ENCODE results near the gene SLC9A9. TPM values are rescaled to one million over a fixed set of nuclear protein-coding genes. Genes with fewer than 3 reads are reported as not detected.
A peak's percentile ranks its signal among the peaks of the same experiment; 100 is the strongest.

The SLC9A9 gene
- total RNA-seq, 2 experiments from 2014 or later = 13.8 to 16.4 TPM

- POLR2A ChIA-PET = no interaction called here
- Mint-ChIP-seq H3K27ac (no peak overlapping the region), H3K27me3 (no peaks in the 10 kb centered on the region), H3K4me1 (peaks cover 24% of the 10 kb centered on the region), H3K36me3 (ENCODE audit: low read depth) (peaks cover 4% of the 10 kb centered on the region), H3K4me3 (no peak overlapping the region), H3K9me3 (peaks cover 6% of the 10 kb centered on the region)
- CTCF ChIA-PET = no interaction called here
- DNase-seq = no peak
Measured at GRCh38 chr3:143757691-143758090, 90.6 kb downstream of the SLC9A9 start.

- Mint-ChIP-seq H3K4me1 (peaks cover 41% of the 10 kb centered on the region), H3K4me3 (no peak overlapping the region), H3K27ac (no peak overlapping the region), H3K36me3 (ENCODE audit: low read depth) (peaks cover 5% of the 10 kb centered on the region), H3K27me3 (no peaks in the 10 kb centered on the region), H3K9me3 (peaks cover 6% of the 10 kb centered on the region)
- no peak for DNase-seq
- ChIA-PET POLR2A (no interaction called here), CTCF (no interaction called here)
Measured at GRCh38 chr3:143755978-143756377, 92.3 kb downstream of the SLC9A9 start.

- POLR2A ChIA-PET = no interaction called here
- Mint-ChIP-seq H3K4me3 (no peak overlapping the region), H3K4me1 (peaks cover 43% of the 10 kb centered on the region), H3K27ac (no peak overlapping the region), H3K9me3 (peaks cover 6% of the 10 kb centered on the region), H3K36me3 (ENCODE audit: low read depth) (peaks cover 5% of the 10 kb centered on the region), H3K27me3 (no peaks in the 10 kb centered on the region)
- CTCF ChIA-PET = no interaction called here
- DNase-seq = no peak
Measured at GRCh38 chr3:143754090-143754489, 94.2 kb downstream of the SLC9A9 start.

- Mint-ChIP-seq H3K4me1 (peaks cover 41% of the 10 kb centered on the region), H3K27ac (no peak overlapping the region), H3K4me3 (no peak overlapping the region), H3K9me3 (peaks cover 5% of the 10 kb centered on the region), H3K36me3 (ENCODE audit: low read depth) (peaks cover 6% of the 10 kb centered on the region), H3K27me3 (no peaks in the 10 kb centered on the region)
- ChIA-PET CTCF (interaction anchor here (1.3 kb wide), 1 partner anchor 13 kb away, joined by 3 read pairs; no protein-coding TSS in a partner anchor), POLR2A (no interaction called here)
- no peak for DNase-seq
Measured at GRCh38 chr3:143753456-143753855, 94.8 kb downstream of the SLC9A9 start.

- ChIA-PET POLR2A (interaction anchor here (0.6 to 0.7 kb wide), 2 partner anchors 18 to 32 kb away, joined by 3 to 5 read pairs; no protein-coding TSS in a partner anchor), CTCF (interaction anchor here (1.3 kb wide), 1 partner anchor 14 kb away, joined by 3 read pairs; no protein-coding TSS in a partner anchor)
- peaks cover 6% of the 10 kb centered on the region for H3K36me3 Mint-ChIP-seq (ENCODE audit: low read depth)
- no peaks in the 10 kb centered on the region for H3K27me3 Mint-ChIP-seq
- no peak for DNase-seq
- no peak overlapping the region for H3K4me3 Mint-ChIP-seq
- H3K27ac Mint-ChIP-seq = peak overlapping the region; percentile 92
- peaks cover 37% of the 10 kb centered on the region for H3K4me1 Mint-ChIP-seq
- H3K9me3 Mint-ChIP-seq = peaks cover 3% of the 10 kb centered on the region
Measured at GRCh38 chr3:143753006-143753405, 95.3 kb downstream of the SLC9A9 start.

- POLR2A ChIA-PET = no interaction called here
- peaks cover 31% of the 10 kb centered on the region for H3K4me1 Mint-ChIP-seq
- H3K4me3 Mint-ChIP-seq = peak overlapping the region; percentile 2
Measured at GRCh38 chr3:143751643-143752178, 96.6 kb downstream of the SLC9A9 start.

GRCh38 chr3:143750841-143751240 is 97.4 kb downstream of the SLC9A9 start:
- Mint-ChIP-seq H3K4me1 (peaks cover 28% of the 10 kb centered on the region), H3K9me3 (no peaks in the 10 kb centered on the region), H3K27ac (peak overlapping the region; percentile 92), H3K27me3 (no peaks in the 10 kb centered on the region), H3K36me3 (ENCODE audit: low read depth) (peaks cover 6% of the 10 kb centered on the region), H3K4me3 (no peak overlapping the region)
- no peak for DNase-seq
- ChIA-PET POLR2A (no interaction called here), CTCF (no interaction called here)

More at GRCh38 chr3:143751643-143752178, 96.6 kb downstream of the SLC9A9 start:
- Mint-ChIP-seq H3K27me3 (no peaks in the 10 kb centered on the region), H3K36me3 (ENCODE audit: low read depth) (peaks cover 4% of the 10 kb centered on the region), H3K9me3 (no peaks in the 10 kb centered on the region), H3K27ac (peak overlapping the region; percentile 92)
- peak; percentile 49 for DNase-seq
- CTCF ChIA-PET = interaction anchor here (0.6 kb wide), 1 partner anchor 421 kb away, joined by 3 read pairs; no protein-coding TSS in a partner anchor

GRCh38 chr3:143749926-143750325 is 98.3 kb downstream of the SLC9A9 start:
- H3K36me3 Mint-ChIP-seq (ENCODE audit: low read depth) = peaks cover 6% of the 10 kb centered on the region
- H3K4me1 Mint-ChIP-seq = peaks cover 28% of the 10 kb centered on the region
- ChIA-PET POLR2A (no interaction called here), CTCF (no interaction called here)
- H3K27me3 Mint-ChIP-seq = no peaks in the 10 kb centered on the region
- DNase-seq = no peak
- no peaks in the 10 kb centered on the region for H3K9me3 Mint-ChIP-seq
- no peak overlapping the region for H3K4me3 Mint-ChIP-seq
- H3K27ac Mint-ChIP-seq = no peak overlapping the region

GRCh38 chr3:143737065-143737464 is 111.2 kb downstream of the SLC9A9 start:
- Mint-ChIP-seq H3K27me3 (no peaks in the 10 kb centered on the region), H3K27ac (no peak overlapping the region), H3K9me3 (no peaks in the 10 kb centered on the region), H3K36me3 (ENCODE audit: low read depth) (peaks cover 1% of the 10 kb centered on the region), H3K4me1 (no peaks in the 10 kb centered on the region), H3K4me3 (no peak overlapping the region)
- DNase-seq = no peak
- ChIA-PET POLR2A (no interaction called here), CTCF (interaction anchor here (0.6 to 0.8 kb wide), 3 partner anchors 62 to 1544 kb away, joined by 3 to 6 read pairs (median 4); no protein-coding TSS in a partner anchor)

- no peak for DNase-seq
- ChIA-PET POLR2A (no interaction called here), CTCF (no interaction called here)
- H3K36me3 Mint-ChIP-seq (ENCODE audit: low read depth) = peaks cover 1% of the 10 kb centered on the region
- H3K4me3 Mint-ChIP-seq = no peak overlapping the region
- H3K27ac Mint-ChIP-seq = no peak overlapping the region
- H3K27me3 Mint-ChIP-seq = no peaks in the 10 kb centered on the region
- H3K4me1 Mint-ChIP-seq = peaks cover 3% of the 10 kb centered on the region
- no peaks in the 10 kb centered on the region for H3K9me3 Mint-ChIP-seq
Measured at GRCh38 chr3:143736205-143736997, 111.9 kb downstream of the SLC9A9 start.

- H3K9me3 Mint-ChIP-seq = no peaks in the 10 kb centered on the region
- no peaks in the 10 kb centered on the region for H3K27me3 Mint-ChIP-seq
- ChIA-PET CTCF (no interaction called here), POLR2A (no interaction called here)
- no peak overlapping the region for H3K4me3 Mint-ChIP-seq
- peaks cover 5% of the 10 kb centered on the region for H3K4me1 Mint-ChIP-seq
- DNase-seq = no peak
- no peak overlapping the region for H3K27ac Mint-ChIP-seq
- H3K36me3 Mint-ChIP-seq (ENCODE audit: low read depth) = no peaks in the 10 kb centered on the region
Measured at GRCh38 chr3:143731776-143732175, 116.5 kb downstream of the SLC9A9 start.

GRCh38 chr3:143731320-143731719 is 116.9 kb downstream of the SLC9A9 start:
- no peaks in the 10 kb centered on the region for H3K27me3 Mint-ChIP-seq
- no peak for DNase-seq
- CTCF ChIA-PET = no interaction called here
- no peak overlapping the region for H3K27ac Mint-ChIP-seq
- POLR2A ChIA-PET = no interaction called here
- H3K4me1 Mint-ChIP-seq = peaks cover 5% of the 10 kb centered on the region
- no peaks in the 10 kb centered on the region for H3K9me3 Mint-ChIP-seq
- H3K36me3 Mint-ChIP-seq (ENCODE audit: low read depth) = no peaks in the 10 kb centered on the region
- no peak overlapping the region for H3K4me3 Mint-ChIP-seq

- ChIA-PET CTCF (no interaction called here), POLR2A (no interaction called here)
- Mint-ChIP-seq H3K36me3 (ENCODE audit: low read depth) (no peaks in the 10 kb centered on the region), H3K4me1 (peaks cover 5% of the 10 kb centered on the region), H3K27ac (no peak overlapping the region), H3K9me3 (peaks cover 2% of the 10 kb centered on the region), H3K27me3 (no peaks in the 10 kb centered on the region), H3K4me3 (no peak overlapping the region)
- no peak for DNase-seq
Measured at GRCh38 chr3:143727391-143727790, 120.9 kb downstream of the SLC9A9 start.
